Tibial nerve (tissue), 3 donors: Measurements from ENCODE around the gene FGF16.

ENCODE experiments used
- EP300 ChIP-seq, 2 donors: sonication (generic); formaldehyde crosslinking; IDR thresholded peaks; one replicate each; pipeline ENCODE4 v1.6.1; 2017; ENCODE audit warnings: antibody characterized with exemption in 2 of 2, mild to moderate bottlenecking in 1 of 2
- POLR2A ChIP-seq, 2 donors: fragments of 450-650 bp; IDR thresholded peaks; one replicate each; pipeline ENCODE4 v1.6.1; 2017; ENCODE audit warnings: antibody characterized with exemption in 2 of 2, mild to moderate bottlenecking in 2 of 2, moderate library complexity in 2 of 2

DNA sequence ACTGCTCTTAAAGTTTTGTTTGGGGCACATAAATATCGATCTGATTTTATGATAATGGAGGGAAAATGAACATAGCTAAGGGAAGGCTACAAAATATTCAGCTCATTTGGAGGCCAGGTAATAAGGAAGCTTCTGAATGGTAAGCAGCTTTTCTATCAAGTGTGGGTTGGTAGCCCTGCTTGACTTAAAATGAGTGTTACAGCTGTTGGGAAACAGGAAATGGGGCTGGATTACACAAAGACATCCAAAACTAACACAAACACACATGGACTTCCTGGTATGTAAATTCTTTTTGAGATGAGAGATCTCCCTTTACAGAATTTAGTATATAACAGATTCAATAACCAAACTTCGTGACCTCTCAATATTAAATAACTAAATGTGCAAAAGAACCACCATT lies 58.0 kb downstream of the FGF16 start:
- no peak for TF ChIP-seq EP300 (IDR thresholded peaks at IDR 0.05)
- no peak for TF ChIP-seq POLR2A (IDR thresholded peaks at IDR 0.05)
